Neural crest cell (in vitro differentiated cells): ENCODE measurements around the gene DTYMK. TPM values are rescaled to one million over a fixed set of nuclear protein-coding genes. Genes with fewer than 3 reads are reported as not detected.

Experiments used
- DNase-seq: peaks from one replicate; pipeline ENCODE4 v3.0.0; 2021; ENCODE audit warnings: low read depth, mixed read lengths, low spot score
- H3K27ac Mint-ChIP-seq: one replicate; pipeline ENCODE4 v1.8.0; 2021; ENCODE audit warnings: mild to moderate bottlenecking, mixed read lengths; ENCODE audit not compliant: unreplicated experiment
- H3K27me3 Mint-ChIP-seq: 2 replicates; pipeline ENCODE4 v1.8.0; 2021; ENCODE audit warnings: low read depth, mild to moderate bottlenecking, mixed read lengths
- H3K36me3 Mint-ChIP-seq: 2 replicates; pipeline ENCODE4 v1.8.0; 2021; ENCODE audit warnings: low read depth, mild to moderate bottlenecking, mixed read lengths
- H3K4me1 Mint-ChIP-seq: 2 replicates; pipeline ENCODE4 v1.8.0; 2021; ENCODE audit warnings: mixed read lengths
- H3K4me3 Mint-ChIP-seq: one replicate; pipeline ENCODE4 v1.8.0; 2021; ENCODE audit warnings: mild to moderate bottlenecking, mixed read lengths
- H3K9me3 Mint-ChIP-seq: 2 replicates; pipeline ENCODE4 v1.8.0; 2021; ENCODE audit warnings: mixed read lengths
- total RNA-seq: library from RNA; stranded (reverse); gene quantifications from 2 replicates; pipeline ENCODE4 v1.2.1, GENCODE V29; 2021
- TF ChIP-seq, protein P1 (sequence below): fragments of 200-600 bp; sonication (generic); conservative IDR thresholded peaks from 2 replicates; pipeline ENCODE4 v1.5.0; 2021; ENCODE audit warnings: antibody characterized with exemption, mild to moderate bottlenecking

Gene DTYMK
- total RNA-seq, 1 donor from 2014 or later, result 108 TPM

DNA sequence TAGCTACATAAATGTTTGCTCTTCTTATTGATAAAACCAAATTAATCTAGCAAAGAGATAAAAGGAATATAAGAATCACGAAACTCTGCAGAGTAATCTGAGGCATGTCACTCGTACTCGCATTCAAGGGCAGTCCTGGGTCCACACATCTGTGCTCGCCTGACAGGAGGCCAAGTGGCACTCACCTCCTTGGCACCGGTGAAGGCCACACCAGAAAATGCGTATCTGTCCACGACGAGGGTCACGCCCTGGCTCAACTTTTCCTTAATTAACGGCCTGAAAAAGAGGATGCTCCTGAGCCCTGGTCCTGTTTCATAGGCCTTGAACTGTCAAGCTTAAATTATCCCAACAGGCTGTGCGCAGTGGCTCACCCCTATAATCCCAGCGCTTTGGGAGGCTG lies 6.6 kb downstream of the DTYMK start:
- Mint-ChIP-seq H3K9me3 (no peaks in the 10 kb centered on the region), H3K27ac (no peak overlapping the region), H3K4me3 (no peak overlapping the region), H3K4me1 (peaks cover 7% of the 10 kb centered on the region), H3K36me3 (peaks cover 3% of the 10 kb centered on the region), H3K27me3 (no peaks in the 10 kb centered on the region)
- TF ChIP-seq, protein P1, sequence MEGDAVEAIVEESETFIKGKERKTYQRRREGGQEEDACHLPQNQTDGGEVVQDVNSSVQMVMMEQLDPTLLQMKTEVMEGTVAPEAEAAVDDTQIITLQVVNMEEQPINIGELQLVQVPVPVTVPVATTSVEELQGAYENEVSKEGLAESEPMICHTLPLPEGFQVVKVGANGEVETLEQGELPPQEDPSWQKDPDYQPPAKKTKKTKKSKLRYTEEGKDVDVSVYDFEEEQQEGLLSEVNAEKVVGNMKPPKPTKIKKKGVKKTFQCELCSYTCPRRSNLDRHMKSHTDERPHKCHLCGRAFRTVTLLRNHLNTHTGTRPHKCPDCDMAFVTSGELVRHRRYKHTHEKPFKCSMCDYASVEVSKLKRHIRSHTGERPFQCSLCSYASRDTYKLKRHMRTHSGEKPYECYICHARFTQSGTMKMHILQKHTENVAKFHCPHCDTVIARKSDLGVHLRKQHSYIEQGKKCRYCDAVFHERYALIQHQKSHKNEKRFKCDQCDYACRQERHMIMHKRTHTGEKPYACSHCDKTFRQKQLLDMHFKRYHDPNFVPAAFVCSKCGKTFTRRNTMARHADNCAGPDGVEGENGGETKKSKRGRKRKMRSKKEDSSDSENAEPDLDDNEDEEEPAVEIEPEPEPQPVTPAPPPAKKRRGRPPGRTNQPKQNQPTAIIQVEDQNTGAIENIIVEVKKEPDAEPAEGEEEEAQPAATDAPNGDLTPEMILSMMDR, result no peak
- no peak for DNase-seq

DNA sequence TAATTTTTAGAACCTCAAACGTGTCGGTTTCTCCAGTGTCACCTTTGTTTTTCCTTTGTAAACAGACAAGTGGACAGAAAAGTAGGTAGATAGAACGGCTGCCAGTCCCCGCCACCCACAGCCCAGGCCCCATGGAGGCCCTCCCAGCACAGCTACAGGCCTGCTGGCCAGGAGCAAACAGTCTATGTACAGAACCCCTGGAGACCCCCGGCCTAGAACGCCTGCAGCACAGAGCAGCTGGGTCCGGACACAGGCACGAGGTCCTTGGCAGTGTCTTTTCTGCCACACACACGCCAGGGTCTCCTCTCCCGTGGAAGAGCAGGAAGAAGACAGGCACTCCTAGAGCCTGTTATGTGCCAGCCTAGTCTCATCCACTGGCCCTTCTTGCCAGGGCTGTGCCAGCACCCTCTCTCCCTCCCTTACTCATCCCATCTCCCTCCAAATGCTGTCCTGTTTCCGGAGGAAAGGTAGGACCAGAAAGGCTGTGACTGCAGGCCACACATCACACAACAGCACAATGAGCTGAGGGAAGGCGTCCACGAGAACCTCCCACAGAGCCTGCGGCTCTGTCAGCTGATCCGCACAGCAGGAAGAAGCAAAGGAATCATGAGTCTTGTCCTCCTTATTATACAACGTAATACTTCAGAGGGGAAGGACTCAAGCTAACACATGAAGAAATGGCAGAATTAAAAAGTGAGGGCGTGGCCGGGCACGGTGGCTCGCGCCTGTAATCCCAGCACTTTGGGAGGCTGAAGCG lies 7.7 kb downstream of the DTYMK start:
- Mint-ChIP-seq H3K36me3 (peaks cover 3% of the 10 kb centered on the region), H3K27me3 (no peaks in the 10 kb centered on the region), H3K4me1 (no peaks in the 10 kb centered on the region), H3K9me3 (no peaks in the 10 kb centered on the region), H3K27ac (no peak overlapping the region), H3K4me3 (peak overlapping the region; percentile 15)
- TF ChIP-seq, protein P1, result no peak
- no peak for DNase-seq

DNA sequence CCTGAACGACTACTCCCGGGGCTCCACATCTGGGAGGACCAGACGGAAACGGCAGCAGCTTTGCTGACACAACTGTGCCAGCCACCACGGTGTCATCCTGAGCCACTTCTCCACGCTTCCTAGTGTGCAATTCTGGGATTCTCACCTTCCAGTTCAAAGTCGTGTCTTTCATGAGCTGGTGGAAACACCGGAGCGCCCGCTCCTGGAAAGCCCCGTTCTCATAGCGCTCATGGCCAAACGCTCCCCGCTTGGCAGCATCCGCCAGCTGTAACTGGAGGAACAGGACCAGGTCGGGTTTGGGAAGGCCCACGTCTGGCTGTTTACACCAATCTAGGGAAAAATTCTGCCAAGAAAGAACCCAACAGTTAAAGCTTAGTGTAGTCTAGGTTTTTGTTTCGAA lies 8.3 kb downstream of the DTYMK start:
- Mint-ChIP-seq H3K4me3 (peak overlapping the region; percentile 15), H3K36me3 (peaks cover 3% of the 10 kb centered on the region), H3K9me3 (no peaks in the 10 kb centered on the region), H3K4me1 (no peaks in the 10 kb centered on the region), H3K27ac (no peak overlapping the region), H3K27me3 (no peaks in the 10 kb centered on the region)
- TF ChIP-seq, protein P1, result no peak
- DNase-seq, result no peak

DNA sequence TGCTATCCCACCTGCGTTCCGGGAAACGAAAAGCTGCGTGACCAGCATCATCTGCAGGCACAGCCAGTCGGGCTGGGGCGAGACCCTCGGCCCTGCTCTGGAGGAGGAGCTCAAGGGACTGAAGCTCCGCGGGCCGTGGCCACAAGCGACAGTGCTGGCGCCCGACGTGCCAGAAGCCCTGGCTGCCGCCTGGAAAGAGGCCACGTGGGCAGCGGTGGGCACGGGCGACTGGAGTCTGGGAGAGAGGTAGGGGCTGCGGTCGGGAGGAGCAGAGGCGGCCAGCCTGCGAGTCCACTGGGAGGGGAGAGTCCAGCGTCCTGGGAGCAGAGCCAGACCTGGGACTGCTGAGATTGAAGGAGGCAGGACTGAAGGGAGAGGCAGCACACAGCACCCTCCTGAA lies 9.2 kb downstream of the DTYMK start:
- H3K27ac Mint-ChIP-seq, result no peak overlapping the region
- H3K36me3 Mint-ChIP-seq, result peaks cover 3% of the 10 kb centered on the region

DNA sequence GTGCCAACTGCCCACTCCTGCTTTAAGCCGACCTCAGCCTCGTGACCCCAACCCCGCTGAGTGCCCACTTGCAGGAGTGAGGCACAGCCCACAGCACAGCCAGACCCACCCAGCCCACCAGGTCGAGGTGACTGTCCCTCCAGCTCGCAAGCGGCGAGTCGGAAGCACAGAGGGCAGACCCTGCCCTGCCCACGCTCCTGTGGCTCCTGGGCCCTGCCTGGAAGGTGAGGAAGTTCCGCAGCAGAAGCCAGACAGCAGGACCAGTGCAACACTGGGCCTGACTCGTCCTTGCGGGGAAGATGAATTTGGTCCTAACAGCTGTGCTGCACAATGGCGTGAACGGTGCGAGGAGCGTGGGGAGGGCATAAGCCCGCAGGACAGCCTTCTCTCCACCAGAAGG lies 9.9 kb downstream of the DTYMK start:
- no peak for DNase-seq
- Mint-ChIP-seq H3K9me3 (no peaks in the 10 kb centered on the region), H3K4me1 (no peaks in the 10 kb centered on the region), H3K4me3 (no peak overlapping the region), H3K36me3 (no peaks in the 10 kb centered on the region), H3K27me3 (no peaks in the 10 kb centered on the region), H3K27ac (no peak overlapping the region)
- TF ChIP-seq, protein P1, result no peak

More for the DNA sequence above, 9.2 kb downstream of the DTYMK start:
- Mint-ChIP-seq H3K4me3 (no peak overlapping the region), H3K9me3 (no peaks in the 10 kb centered on the region), H3K4me1 (no peaks in the 10 kb centered on the region), H3K27me3 (no peaks in the 10 kb centered on the region)
- TF ChIP-seq, protein P1, result no peak
- no peak for DNase-seq
